DND-41 (cell line): Measurements from ENCODE around the gene LYSMD3.

Experiments used
- CTCF ChIP-seq: IDR thresholded peaks from 2 replicates; pipeline ENCODE4 v1.5.1; 2012; ENCODE audit warnings: borderline replicate concordance, low read length, moderate library complexity, mild to moderate bottlenecking; ENCODE audit not compliant: poor library complexity, severe bottlenecking; ENCODE audit errors: extremely low read depth
- EZH2 ChIP-seq: IDR thresholded peaks from 3 replicates; pipeline ENCODE4 v1.6.1; 2012; ENCODE audit warnings: borderline replicate concordance, low read depth, mild to moderate bottlenecking, moderate library complexity, low read length, inconsistent platforms; ENCODE audit not compliant: severe bottlenecking

GRCh38 chr5:90571147-90571773, 41.9 kb upstream of the LYSMD3 start:
- no peak for TF ChIP-seq EZH2
- no peak for TF ChIP-seq CTCF
